ENCODE results near the gene NOP16.

The NOP16 gene

GRCh38 chr5:176384366-176384930, 4.0 kb downstream of the NOP16 start:
- no peak for DNase-seq

- DNase-seq = no peak
Observed at GRCh38 chr5:176383961-176384360, 4.4 kb downstream of the NOP16 start.

- DNase-seq = no peak
Observed at GRCh38 chr5:176383248-176383905, 5.0 kb downstream of the NOP16 start.

GRCh38 chr5:176382721-176383120, 5.7 kb downstream of the NOP16 start:
- DNase-seq = no peak

GRCh38 chr5:176381979-176382378, 6.4 kb downstream of the NOP16 start:
- DNase-seq = no peak

GRCh38 chr5:176381423-176381822, 7.0 kb downstream of the NOP16 start:
- no peak for DNase-seq

GRCh38 chr5:176379881-176380280, 8.5 kb downstream of the NOP16 start:
- no peak for DNase-seq

- no peak for DNase-seq
Observed at GRCh38 chr5:176373100-176373818, 15.1 kb downstream of the NOP16 start.

GRCh38 chr5:176371621-176372539, 16.5 kb downstream of the NOP16 start:
- no peak for DNase-seq

- no peak for DNase-seq
Observed at GRCh38 chr5:176369934-176370711, 18.3 kb downstream of the NOP16 start.

GRCh38 chr5:176368726-176369125, 19.7 kb downstream of the NOP16 start:
- no peak for DNase-seq

- no peak for DNase-seq
Observed at GRCh38 chr5:176366232-176366894, 22.0 kb downstream of the NOP16 start.

GRCh38 chr5:176365351-176366231, 22.8 kb downstream of the NOP16 start, which contains the start of gene ARL10:
TSS of gene ARL10 (plus strand) at chr5:176365487. CDS start at chr5:176365564, 77 bp downstream.
- DNase-seq = peak; percentile 71

GRCh38 chr5:176364765-176365350, 23.5 kb downstream of the NOP16 start:
- DNase-seq = no peak

GRCh38 chr5:176362233-176362490, 26.2 kb downstream of the NOP16 start:
- no peak for DNase-seq

- DNase-seq = peak; percentile 95
Observed at GRCh38 chr5:176361437-176362232, 26.8 kb downstream of the NOP16 start, which contains the start of gene KIAA1191. TSS of gene KIAA1191 (minus strand) at chr5:176361764. CDS start at chr5:176359508, 2,256 bp downstream.

- peak; percentile 18 for DNase-seq
Observed at GRCh38 chr5:176360894-176361436, 27.4 kb downstream of the NOP16 start.

GRCh38 chr5:176359658-176360057, 28.7 kb downstream of the NOP16 start:
- no peak for DNase-seq

GRCh38 chr5:176356179-176356566, 32.2 kb downstream of the NOP16 start:
- no peak for DNase-seq

All from stimulated activated CD4-positive, alpha-beta T cell treated with anti-CD3 and anti-CD28 coated beads, Interleukin-4, amount 100 ng/mL, for 1 hour (primary cell).